A549 treated with AZD2906 at 1 μM for 4 hours (cell line): ENCODE measurements around the gene BSG. TPM values are rescaled to one million over a fixed set of nuclear protein-coding genes. Genes with fewer than 3 reads are reported as not detected.

Experiments used
- total RNA-seq: library from RNA; stranded (reverse); fragments of 200-300 nt; extraction: Qiagen RNA extraction; gene quantifications from 5 replicates; pipeline ENCODE4 v1.2.3, GENCODE V29; 2022

Gene BSG
- 658 to 742 TPM (median 709 TPM) in 5 replicates for total RNA-seq

DNA sequence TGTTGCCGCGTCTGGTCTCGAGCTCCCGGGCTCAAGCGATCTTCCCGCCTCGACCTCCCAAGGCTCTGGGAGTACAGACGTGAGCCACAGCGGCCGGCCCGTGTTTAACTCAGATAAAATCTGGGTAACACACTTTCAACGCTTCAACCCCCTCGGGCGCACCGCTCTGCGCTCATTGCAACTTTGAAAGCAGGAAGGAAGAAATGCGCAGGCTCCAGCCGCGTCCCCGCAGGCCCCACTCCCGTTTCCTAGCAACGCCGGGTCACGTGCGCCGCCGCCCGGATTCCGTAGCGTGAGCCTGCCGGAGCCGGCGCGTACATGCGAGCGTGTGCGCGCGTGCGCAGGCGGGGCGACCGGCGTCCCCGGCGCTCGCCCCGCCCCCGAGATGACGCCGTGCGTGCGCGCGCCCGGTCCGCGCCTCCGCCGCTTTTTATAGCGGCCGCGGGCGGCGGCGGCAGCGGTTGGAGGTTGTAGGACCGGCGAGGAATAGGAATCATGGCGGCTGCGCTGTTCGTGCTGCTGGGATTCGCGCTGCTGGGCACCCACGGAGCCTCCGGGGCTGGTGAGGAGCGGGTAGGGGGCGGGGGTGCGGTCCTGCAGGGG, at the start of gene BSG:
Gene BSG (plus strand): TSS at position 457 of the 603 bp plus-strand sequence. CDS start 39 bp downstream, at position 496.

GRCh38 chr19:531753-532560, 40.4 kb upstream of the BSG start, which contains the start of gene CDC34:
Gene CDC34 (plus strand): TSS chr19:531760. CDS start chr19:531932, 172 bp downstream.

DNA sequence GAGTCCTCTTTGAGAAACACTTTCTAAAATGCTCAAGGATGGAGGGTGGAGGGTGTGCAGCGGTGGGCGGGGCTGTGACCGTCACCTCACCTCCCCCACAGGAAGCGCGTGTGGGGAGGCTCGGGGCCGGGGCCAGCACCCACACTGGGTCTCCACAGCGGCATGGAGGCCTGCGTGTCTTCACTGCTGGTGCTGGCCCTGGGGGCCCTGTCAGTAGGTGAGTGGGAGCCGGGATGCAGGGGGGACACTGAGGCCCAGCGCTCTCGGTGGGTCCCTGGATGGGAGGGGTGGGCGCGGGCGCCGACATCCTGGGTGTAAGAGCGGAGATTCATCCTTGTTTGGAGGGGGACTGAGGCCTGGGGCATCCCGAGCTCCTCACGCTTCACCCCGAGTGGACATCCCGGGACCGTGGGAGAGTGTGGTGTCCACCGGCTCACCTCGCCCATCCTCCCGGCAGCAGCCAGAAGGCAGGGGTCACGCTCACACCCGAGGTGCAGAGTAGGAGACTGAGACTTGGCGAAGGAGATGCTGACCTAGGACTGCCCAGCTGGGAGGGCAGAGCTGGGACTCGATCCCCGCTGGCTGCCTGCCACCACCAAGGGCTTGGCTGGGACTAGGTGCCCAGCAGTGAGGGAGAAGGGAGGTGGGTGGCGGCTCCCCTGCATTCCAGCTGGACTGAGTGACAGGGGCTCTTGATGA, 28.3 kb upstream of the BSG start, which contains the start of gene GZMM:
Gene GZMM (plus strand): TSS at position 144 of the 699 bp plus-strand sequence. CDS start 19 bp downstream, at position 163.

DNA sequence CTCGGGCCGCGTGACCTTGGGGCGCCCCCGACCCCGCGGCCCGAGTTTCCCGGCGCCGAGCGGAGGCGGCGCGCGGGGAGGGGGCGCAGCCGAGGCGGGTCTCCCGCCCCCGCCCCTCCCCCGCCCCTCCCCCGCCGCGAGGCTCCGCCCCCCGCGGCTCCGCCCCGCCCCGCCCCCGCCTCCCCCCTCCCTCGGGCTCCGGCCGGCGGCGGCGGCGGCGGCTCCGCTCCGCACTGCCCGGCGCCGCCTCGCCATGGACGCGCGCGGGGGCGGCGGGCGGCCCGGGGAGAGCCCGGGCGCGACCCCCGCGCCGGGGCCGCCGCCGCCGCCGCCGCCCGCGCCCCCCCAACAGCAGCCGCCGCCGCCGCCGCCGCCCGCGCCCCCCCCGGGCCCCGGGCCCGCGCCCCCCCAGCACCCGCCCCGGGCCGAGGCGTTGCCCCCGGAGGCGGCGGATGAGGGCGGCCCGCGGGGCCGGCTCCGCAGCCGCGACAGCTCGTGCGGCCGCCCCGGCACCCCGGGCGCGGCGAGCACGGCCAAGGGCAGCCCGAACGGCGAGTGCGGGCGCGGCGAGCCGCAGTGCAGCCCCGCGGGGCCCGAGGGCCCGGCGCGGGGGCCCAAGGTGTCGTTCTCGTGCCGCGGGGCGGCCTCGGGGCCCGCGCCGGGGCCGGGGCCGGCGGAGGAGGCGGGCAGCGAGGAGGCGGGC, 17.4 kb downstream of the BSG start, which contains the start of gene HCN2:
Gene HCN2 (plus strand): TSS at position 189 of the 703 bp plus-strand sequence. CDS start 65 bp downstream, at position 254.

Other genes with a start within 250 kb of the BSG start
- gene MIER2, start 227.8 kb upstream of the BSG start, total RNA-seq: 14.0 to 20.1 TPM (median 18.9 TPM) in 5 replicates
- gene C2CD4C, start 163.4 kb upstream of the BSG start, total RNA-seq: 0.35 to 0.70 TPM (median 0.53 TPM) in 5 replicates
- gene SHC2, start 111.6 kb upstream of the BSG start, total RNA-seq: 0.79 to 1.5 TPM (median 0.93 TPM) in 5 replicates
- 0.15 to 0.45 TPM (median 0.30 TPM) in 5 replicates for gene MADCAM1, start 76.1 kb upstream of the BSG start, total RNA-seq
- gene TPGS1, start 65.1 kb upstream of the BSG start, total RNA-seq: 11.4 to 18.4 TPM (median 17.4 TPM) in 5 replicates
- gene CDC34, start 40.8 kb upstream of the BSG start, total RNA-seq: 59.1 to 93.2 TPM (median 92.5 TPM) in 5 replicates
- gene GZMM, start 28.5 kb upstream of the BSG start, total RNA-seq: 0.29 to 0.47 TPM (median 0.32 TPM) in 4 of 5 replicates, not detected in the other
- 26.6 to 37.3 TPM (median 36.3 TPM) in 5 replicates for gene HCN2, start 17.3 kb downstream of the BSG start, total RNA-seq
- gene POLRMT, start 60.9 kb downstream of the BSG start, total RNA-seq: 63.3 to 94.7 TPM (median 88.7 TPM) in 5 replicates
- gene FGF22, start 67.3 kb downstream of the BSG start, total RNA-seq: 0.46 to 0.82 TPM (median 0.66 TPM) in 5 replicates
- gene RNF126, start 90.6 kb downstream of the BSG start, total RNA-seq: 54.8 to 75.9 TPM (median 73.1 TPM) in 5 replicates
- 217 to 278 TPM (median 258 TPM) in 5 replicates for gene FSTL3, start 103.8 kb downstream of the BSG start, total RNA-seq
- gene PRSS57, start 122.9 kb downstream of the BSG start, total RNA-seq: 0.17 to 0.18 TPM in 2 of 5 replicates, not detected in the others
- gene PALM, start 136.3 kb downstream of the BSG start, total RNA-seq: 11.4 to 15.5 TPM (median 14.4 TPM) in 5 replicates
- 67.9 to 84.4 TPM (median 83.1 TPM) in 5 replicates for gene MISP, start 178.5 kb downstream of the BSG start, total RNA-seq
- gene PTBP1, start 224.9 kb downstream of the BSG start, total RNA-seq: 194 to 234 TPM (median 198 TPM) in 5 replicates
- 3.1 to 5.0 TPM (median 4.7 TPM) in 5 replicates for gene PLPPR3, start 249.4 kb downstream of the BSG start, total RNA-seq